ENCODE data around the gene ING4.
A peak's percentile ranks its signal among the peaks of the same experiment; 100 is the strongest.

ING4 gene

GRCh38 chr12:6632026-6632983 is 30.6 kb downstream of the ING4 start:
- DNase-seq = peak; percentile 27

GRCh38 chr12:6631549-6631961 is 31.4 kb downstream of the ING4 start:
- no peak for DNase-seq

GRCh38 chr12:6630736-6631135 is 32.2 kb downstream of the ING4 start:
- DNase-seq = no peak

- DNase-seq = no peak
Measured at GRCh38 chr12:6627616-6628015, 35.3 kb downstream of the ING4 start.

- DNase-seq = no peak
Measured at GRCh38 chr12:6626654-6627283, 36.1 kb downstream of the ING4 start.

- DNase-seq = no peak
Measured at GRCh38 chr12:6620885-6621274, 42.0 kb downstream of the ING4 start.

GRCh38 chr12:6620137-6620884 is 42.6 kb downstream of the ING4 start:
- DNase-seq = peak; percentile 61

GRCh38 chr12:6618483-6619225 is 44.3 kb downstream of the ING4 start:
- no peak for DNase-seq

- DNase-seq = no peak
Measured at GRCh38 chr12:6615802-6616201, 47.1 kb downstream of the ING4 start.

GRCh38 chr12:6614513-6615172 is 48.3 kb downstream of the ING4 start:
- DNase-seq = no peak

- peak; percentile 93 for DNase-seq
Measured at GRCh38 chr12:6613776-6614512, 49.0 kb downstream of the ING4 start.

- DNase-seq = peak; percentile 76
Measured at GRCh38 chr12:6613015-6613775, 49.7 kb downstream of the ING4 start.

- no peak for DNase-seq
Measured at GRCh38 chr12:6612652-6613014, 50.3 kb downstream of the ING4 start.

- DNase-seq = no peak
Measured at GRCh38 chr12:6612247-6612646, 50.7 kb downstream of the ING4 start.

- DNase-seq = no peak
Measured at GRCh38 chr12:6608592-6609281, 54.2 kb downstream of the ING4 start.

- DNase-seq = peak; percentile 50
Measured at GRCh38 chr12:6607751-6608591, 54.9 kb downstream of the ING4 start.

- DNase-seq = peak; percentile 32
Measured at GRCh38 chr12:6606331-6607131, 56.4 kb downstream of the ING4 start.
